DND-41 (cell line): ENCODE measurements around the gene CTSW.

Experiments
- EZH2 ChIP-seq: IDR thresholded peaks from 3 replicates; pipeline ENCODE4 v1.6.1; 2012; ENCODE audit warnings: borderline replicate concordance, low read depth, mild to moderate bottlenecking, moderate library complexity, low read length, inconsistent platforms; ENCODE audit not compliant: severe bottlenecking
- TF ChIP-seq, protein P1 (sequence below): IDR thresholded peaks from 2 replicates; pipeline ENCODE4 v1.5.1; 2012; ENCODE audit warnings: borderline replicate concordance, low read length, moderate library complexity, mild to moderate bottlenecking; ENCODE audit not compliant: poor library complexity, severe bottlenecking; ENCODE audit errors: extremely low read depth

DNA sequence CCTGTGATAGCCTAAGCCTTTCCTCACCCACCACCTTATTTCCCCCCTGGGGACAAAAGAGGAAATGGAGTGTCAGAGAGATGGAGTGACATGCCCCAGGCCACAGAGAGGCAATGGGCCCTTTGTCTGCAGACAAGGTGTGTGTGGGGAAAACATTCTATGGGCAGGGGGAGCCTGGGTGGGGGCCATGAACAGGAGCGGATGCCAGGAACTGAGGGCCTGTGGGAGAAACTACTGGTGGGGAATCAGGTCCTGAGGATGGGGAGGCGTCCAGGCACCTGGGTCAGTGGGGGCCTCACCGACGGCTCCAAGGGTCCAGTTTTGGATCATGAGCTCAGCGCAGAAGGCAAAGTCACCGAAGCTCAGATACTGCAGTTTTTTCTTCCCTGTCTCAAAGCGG lies 5.6 kb downstream of the CTSW start:
- TF ChIP-seq, protein P1, sequence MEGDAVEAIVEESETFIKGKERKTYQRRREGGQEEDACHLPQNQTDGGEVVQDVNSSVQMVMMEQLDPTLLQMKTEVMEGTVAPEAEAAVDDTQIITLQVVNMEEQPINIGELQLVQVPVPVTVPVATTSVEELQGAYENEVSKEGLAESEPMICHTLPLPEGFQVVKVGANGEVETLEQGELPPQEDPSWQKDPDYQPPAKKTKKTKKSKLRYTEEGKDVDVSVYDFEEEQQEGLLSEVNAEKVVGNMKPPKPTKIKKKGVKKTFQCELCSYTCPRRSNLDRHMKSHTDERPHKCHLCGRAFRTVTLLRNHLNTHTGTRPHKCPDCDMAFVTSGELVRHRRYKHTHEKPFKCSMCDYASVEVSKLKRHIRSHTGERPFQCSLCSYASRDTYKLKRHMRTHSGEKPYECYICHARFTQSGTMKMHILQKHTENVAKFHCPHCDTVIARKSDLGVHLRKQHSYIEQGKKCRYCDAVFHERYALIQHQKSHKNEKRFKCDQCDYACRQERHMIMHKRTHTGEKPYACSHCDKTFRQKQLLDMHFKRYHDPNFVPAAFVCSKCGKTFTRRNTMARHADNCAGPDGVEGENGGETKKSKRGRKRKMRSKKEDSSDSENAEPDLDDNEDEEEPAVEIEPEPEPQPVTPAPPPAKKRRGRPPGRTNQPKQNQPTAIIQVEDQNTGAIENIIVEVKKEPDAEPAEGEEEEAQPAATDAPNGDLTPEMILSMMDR = no peak
- TF ChIP-seq EZH2 = no peak
